Measurements from ENCODE around the gene MYH8. TPM values are rescaled to one million over a fixed set of nuclear protein-coding genes. Genes with fewer than 3 reads are reported as not detected.

The MYH8 gene
- total and polyA plus RNA-seq, 2 of the 13 experiments (the other 11 are each of a cell fraction or from before 2014, with no cell fraction given), result not detected

GRCh38 chr17:10360578-10360977, 61.2 kb downstream of the MYH8 start:
- no TSS peak for BruUV-seq (replicated peaks)
- FAIRE-seq, result no peak
- intact Hi-C loops (cut with micrococcal nuclease; ENCODE audit: unreplicated experiment), result no loop called here
- ChIA-PET CTCF (ENCODE audit: low intra/inter-chr PET ratio, low total read pairs) (no interaction called here), POLR2A (no interaction called here)
- DNase-seq (ENCODE audit: low spot score), result no peak
- H3K79me2 ChIP-seq (ENCODE audit: insufficient read depth, low read length), result no peaks in the 10 kb centered on the region
- H3K4me1 ChIP-seq (ENCODE audit: insufficient read depth, low read length), result no peaks in the 10 kb centered on the region
- H3K4me3 ChIP-seq (replicated peaks in 1 of 3; ENCODE audit: insufficient read depth in 1 of 3, low read depth in 2 of 3, low read length in 3 of 3), result no peak overlapping the region
- no peaks in the 10 kb centered on the region for H3K9me3 ChIP-seq (ENCODE audit: low read length)
- ATAC-seq, result no peak
- no peaks in the 10 kb centered on the region for H3K36me3 ChIP-seq (replicated peaks in 1 of 2; ENCODE audit: control insufficient read depth in 1 of 2, insufficient read depth in 2 of 2, low read length in 2 of 2)
- no peaks in the 10 kb centered on the region for H4K20me1 ChIP-seq (ENCODE audit: insufficient read depth, low read length)
- H3K9ac ChIP-seq (ENCODE audit: insufficient read depth, low read depth, low read length), result no peak overlapping the region
- H2AFZ ChIP-seq (ENCODE audit: low read length), result no peak overlapping the region
- no peak overlapping the region for H3K4me2 ChIP-seq (ENCODE audit: low read depth, low read length)
- in situ Hi-C loops (cut with HindIII; ENCODE audit: extremely low pct_ligation_motif_present, low pct_unique_long_range_greater_than_20kb), result no loop called here
- peaks cover 0 to 14% of the 10 kb centered on the region in 2 experiments; a peak in 1 of 5 replicates for H3K27me3 ChIP-seq (ENCODE audit: control insufficient read depth in 1 of 2, insufficient read depth in 2 of 2, low read length in 2 of 2)
- H3K27ac ChIP-seq (ENCODE audit: extremely low read length, insufficient read depth, low read length), result no peak overlapping the region
- no peak for TF ChIP-seq FOXJ3 (CRISPR knock-in tag; IDR thresholded peaks at IDR 0.05; ENCODE audit: borderline replicate concordance)
- TF ChIP-seq GFI1 (CRISPR knock-in tag; IDR thresholded peaks at IDR 0.05; ENCODE audit: borderline replicate concordance), result no peak
- no peak for TF ChIP-seq SP2 (CRISPR knock-in tag; IDR thresholded peaks at IDR 0.05)
- no peak for TF ChIP-seq SMYD3 (CRISPR knock-in tag; IDR thresholded peaks at IDR 0.05)
- no peak for TF ChIP-seq JUNB (CRISPR knock-in tag; IDR thresholded peaks at IDR 0.05; ENCODE audit: borderline replicate concordance)
- no peak for TF ChIP-seq SRSF9 (IDR thresholded peaks at IDR 0.05; ENCODE audit: borderline replicate concordance, insufficient read depth, low read depth, low read length, poor library complexity, severe bottlenecking)
- no peak for TF ChIP-seq GABPA (IDR thresholded peaks at IDR 0.05; ENCODE audit: low read depth, low read length)
- no peak for TF ChIP-seq GABPA (CRISPR knock-in tag; IDR thresholded peaks at IDR 0.05; ENCODE audit: low read depth)
- TF ChIP-seq ZNF879 (CRISPR knock-in tag; IDR thresholded peaks at IDR 0.05), result no peak
- TF ChIP-seq ZSCAN29 (CRISPR knock-in tag; conservative IDR thresholded peaks at IDR 0.05), result no peak
- TF ChIP-seq MXD1 (CRISPR knock-in tag; IDR thresholded peaks at IDR 0.05), result no peak
- TF ChIP-seq, protein P1, sequence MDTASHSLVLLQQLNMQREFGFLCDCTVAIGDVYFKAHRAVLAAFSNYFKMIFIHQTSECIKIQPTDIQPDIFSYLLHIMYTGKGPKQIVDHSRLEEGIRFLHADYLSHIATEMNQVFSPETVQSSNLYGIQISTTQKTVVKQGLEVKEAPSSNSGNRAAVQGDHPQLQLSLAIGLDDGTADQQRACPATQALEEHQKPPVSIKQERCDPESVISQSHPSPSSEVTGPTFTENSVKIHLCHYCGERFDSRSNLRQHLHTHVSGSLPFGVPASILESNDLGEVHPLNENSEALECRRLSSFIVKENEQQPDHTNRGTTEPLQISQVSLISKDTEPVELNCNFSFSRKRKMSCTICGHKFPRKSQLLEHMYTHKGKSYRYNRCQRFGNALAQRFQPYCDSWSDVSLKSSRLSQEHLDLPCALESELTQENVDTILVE (CRISPR knock-in tag; IDR thresholded peaks at IDR 0.05), result no peak
- no peak for TF ChIP-seq CBFB (CRISPR knock-in tag; IDR thresholded peaks at IDR 0.05)
- TF ChIP-seq PCBP1 (IDR thresholded peaks at IDR 0.05; ENCODE audit: borderline replicate concordance, low read depth, low read length), result no peak
- TF ChIP-seq, protein P2, sequence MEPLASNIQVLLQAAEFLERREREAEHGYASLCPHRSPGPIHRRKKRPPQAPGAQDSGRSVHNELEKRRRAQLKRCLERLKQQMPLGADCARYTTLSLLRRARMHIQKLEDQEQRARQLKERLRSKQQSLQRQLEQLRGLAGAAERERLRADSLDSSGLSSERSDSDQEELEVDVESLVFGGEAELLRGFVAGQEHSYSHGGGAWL (CRISPR knock-in tag; IDR thresholded peaks at IDR 0.05), result no peak
- no peak for TF ChIP-seq ZSCAN30 (CRISPR knock-in tag; IDR thresholded peaks at IDR 0.05)
- TF ChIP-seq MLLT10 (CRISPR knock-in tag; IDR thresholded peaks at IDR 0.05), result no peak
- no peak for TF ChIP-seq ZNF20 (CRISPR knock-in tag; IDR thresholded peaks at IDR 0.05)
- TF ChIP-seq DPF2 (CRISPR knock-in tag; IDR thresholded peaks at IDR 0.05; ENCODE audit: borderline replicate concordance, low read depth), result no peak

Measured in HepG2 (cell line).